ENCODE measurements around the gene CEMIP. TPM values are rescaled to one million over a fixed set of nuclear protein-coding genes. Genes with fewer than 3 reads are reported as not detected.
"Not testable (repeated sequence)": the region's sequence is repeated elsewhere in the genome, so short reads cannot be mapped to it uniquely, and the experiment has no call there.

The CEMIP gene
- total RNA-seq, 1 donor from 2014 or later = 5.9 TPM

DNA sequence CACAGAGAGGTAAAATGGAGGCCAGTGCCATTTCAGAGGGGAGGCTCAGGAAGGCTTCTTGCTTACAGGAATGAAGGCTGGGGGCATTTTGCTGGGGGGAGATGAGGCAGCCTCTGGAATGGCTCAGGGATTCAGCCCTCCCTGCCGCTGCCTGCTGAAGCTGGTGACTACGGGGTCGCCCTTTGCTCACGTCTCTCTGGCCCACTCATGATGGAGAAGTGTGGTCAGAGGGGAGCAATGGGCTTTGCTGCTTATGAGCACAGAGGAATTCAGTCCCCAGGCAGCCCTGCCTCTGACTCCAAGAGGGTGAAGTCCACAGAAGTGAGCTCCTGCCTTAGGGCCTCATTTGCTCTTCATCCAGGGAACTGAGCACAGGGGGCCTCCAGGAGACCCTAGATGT, 170.6 kb downstream of the CEMIP start:
- DNase-seq (ENCODE audit: low spot score) = peak; percentile 65

DNA sequence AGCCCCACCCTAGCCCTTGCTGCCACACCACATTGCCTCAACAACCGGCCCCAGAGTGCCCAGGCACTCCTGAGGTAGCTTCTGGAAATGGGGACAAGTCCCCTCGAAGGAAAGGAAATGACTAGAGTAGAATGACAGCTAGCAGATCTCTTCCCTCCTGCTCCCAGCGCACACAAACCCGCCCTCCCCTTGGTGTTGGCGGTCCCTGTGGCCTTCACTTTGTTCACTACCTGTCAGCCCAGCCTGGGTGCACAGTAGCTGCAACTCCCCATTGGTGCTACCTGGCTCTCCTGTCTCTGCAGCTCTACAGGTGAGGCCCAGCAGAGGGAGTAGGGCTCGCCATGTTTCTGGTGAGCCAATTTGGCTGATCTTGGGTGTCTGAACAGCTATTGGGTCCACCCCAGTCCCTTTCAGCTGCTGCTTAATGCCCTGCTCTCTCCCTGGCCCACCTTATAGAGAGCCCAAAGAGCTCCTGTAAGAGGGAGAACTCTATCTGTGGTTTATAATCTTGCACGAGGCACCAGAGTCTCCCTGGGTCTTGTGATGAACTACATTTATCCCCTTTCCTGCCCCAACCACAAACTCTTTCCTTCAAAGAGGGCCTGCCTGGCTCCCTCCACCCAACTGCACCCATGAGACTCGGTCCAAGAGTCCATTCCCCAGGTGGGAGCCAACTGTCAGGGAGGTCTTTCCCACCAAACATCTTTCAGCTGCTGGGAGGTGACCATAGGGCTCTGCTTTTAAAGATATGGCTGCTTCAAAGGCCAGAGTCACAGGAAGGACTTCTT, 171.3 kb downstream of the CEMIP start:
- DNase-seq (ENCODE audit: low spot score) = peak; percentile 22

DNA sequence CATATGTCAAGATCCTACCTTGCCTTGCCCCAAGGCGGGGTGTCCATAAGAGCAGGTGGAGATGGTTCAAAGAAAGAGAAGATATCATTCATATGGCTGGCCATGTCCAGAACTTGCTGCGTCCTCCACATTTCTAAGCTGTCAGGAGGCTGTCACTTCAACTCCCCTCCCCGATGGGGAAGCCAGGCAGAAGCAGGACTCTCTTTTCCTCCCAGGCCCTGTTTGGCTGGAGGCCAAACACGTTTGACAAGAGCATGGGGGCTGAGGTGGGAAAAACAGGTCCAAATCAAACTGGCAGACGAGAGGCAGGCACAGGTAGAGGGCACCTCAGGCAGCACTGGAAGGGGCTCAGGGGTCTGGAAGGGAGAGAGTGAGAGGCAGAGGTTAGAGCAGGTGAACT, 172.8 kb downstream of the CEMIP start:
- peak; percentile 74 for DNase-seq (ENCODE audit: low spot score)

DNA sequence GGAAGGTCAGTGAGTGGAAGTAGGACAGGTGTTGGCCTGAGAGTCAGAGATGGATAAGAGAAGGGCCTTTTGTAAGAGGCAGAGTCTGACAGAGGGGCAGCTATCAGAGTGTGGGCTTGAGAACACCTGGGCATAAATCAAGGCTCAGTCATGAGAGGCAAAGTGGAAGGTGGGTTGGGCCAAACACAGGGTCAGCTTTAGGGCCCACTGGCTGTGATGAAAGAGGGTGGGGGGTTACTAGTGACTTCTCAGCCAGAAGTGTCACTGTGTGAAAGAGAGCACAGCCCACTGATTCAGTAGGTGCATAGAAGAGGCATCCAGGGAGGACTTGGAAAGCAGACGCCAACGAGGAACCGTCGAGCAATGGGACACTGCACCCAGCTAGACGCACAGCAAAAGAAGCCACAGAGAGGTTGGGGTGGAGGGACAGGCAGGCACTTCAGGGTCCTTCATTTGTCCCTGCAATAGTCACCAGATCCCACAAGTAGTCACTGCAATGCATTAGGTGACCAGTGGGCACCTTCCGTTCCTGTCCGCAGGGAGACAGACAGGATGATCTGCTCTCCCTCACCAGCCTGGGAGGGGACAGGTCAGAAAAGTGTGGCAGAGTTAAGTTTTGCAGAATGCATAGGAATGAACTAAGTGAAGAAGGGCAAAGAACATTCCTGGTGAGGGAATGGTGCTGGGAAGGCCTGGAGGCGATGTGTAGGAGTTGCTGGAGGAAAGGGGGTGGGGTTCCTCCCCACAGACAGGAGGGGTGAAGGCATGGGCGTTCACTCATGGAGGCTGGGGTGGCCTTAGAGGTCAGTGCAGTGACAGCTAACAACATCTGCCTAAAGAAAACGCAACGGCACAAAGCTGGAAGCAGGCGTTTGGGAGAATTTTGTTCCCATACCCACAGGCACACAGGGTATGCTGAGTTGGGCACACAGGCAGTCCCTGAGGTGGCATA, 174.1 kb downstream of the CEMIP start:
- peak; percentile 68 for DNase-seq (ENCODE audit: low spot score)

DNA sequence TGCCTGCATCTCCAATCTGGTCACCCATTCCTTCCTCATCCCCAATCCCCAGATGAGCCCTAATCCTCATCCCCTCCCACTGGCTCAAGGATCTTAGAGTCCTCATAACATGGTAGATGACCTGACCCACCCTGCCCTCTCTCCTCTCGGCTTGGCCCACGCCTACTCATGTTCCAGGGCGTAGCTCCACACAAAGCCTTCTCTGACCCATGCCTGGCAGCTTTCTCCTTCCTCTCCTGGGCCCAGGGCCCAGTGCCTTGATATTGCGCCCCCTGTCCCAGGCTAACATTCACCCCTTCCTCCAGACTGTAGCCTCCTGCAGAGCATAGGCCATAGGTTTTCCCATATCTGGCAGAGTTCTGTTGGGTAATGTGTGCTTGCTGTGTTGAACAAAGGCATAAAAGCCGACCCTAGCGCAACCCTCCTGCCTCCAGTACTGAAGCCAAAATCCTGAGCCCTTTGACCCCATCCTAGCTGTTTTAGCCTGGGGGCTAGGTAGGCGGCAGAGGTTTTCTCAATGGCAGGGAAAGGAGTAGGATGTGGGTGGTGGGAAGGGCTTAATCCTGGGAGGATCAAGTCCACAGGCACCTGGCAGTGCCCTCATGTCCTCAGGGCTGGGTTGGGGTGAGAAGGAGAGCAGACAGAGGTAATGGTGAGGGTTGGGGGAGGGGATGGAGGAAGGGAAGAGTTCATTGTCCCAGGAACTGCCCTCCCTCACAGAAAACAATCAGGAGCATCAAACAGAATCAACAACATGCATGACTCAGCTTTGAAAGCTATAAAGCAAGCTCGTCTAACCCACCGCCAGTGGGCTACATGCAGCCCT, 175.0 kb downstream of the CEMIP start:
- DNase-seq (ENCODE audit: low spot score) = peak; percentile 41

DNA sequence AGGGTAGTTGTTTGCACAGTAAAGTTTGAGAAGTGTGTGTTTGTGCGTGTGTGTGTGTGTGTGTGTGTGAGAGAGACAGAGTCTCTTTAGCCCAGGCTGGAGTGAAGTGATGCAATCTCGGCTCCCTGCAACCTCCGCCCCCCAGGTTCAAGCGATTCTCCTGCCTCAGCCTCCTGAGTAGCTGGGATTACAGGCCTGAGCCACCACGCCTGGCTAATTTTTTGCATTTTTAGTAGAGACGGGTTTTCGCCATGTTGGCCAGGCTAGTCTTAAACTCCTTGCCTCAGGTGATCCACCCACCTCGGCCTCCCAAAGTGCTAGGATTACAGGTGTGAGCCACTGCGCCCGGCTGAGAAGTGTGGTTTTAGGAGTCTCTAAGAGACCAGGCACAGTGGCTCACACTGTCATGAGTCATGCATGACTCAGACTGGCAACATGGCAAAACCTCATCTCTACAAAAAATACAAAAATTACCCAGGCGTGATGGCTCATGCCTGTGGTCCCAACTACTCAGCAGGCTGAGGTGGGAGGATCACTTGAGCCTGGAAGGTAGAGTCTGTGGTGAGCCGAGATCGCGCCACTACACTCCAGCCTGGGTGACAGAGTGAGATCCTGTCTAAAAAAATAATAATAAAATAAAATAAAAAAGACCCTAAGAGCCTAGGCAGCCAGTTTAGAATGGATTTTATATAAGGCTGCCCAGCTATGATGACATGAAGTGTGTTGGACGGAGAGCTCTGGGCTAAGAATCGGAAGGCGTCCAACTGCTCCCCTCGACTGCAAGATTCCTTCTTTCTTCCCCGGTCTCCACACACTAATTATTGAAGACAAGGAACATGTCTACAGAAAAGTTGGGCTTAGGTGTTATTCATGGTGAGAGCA, 176.6 kb downstream of the CEMIP start:
- DNase-seq (ENCODE audit: low spot score) = not testable (repeated sequence)

DNA sequence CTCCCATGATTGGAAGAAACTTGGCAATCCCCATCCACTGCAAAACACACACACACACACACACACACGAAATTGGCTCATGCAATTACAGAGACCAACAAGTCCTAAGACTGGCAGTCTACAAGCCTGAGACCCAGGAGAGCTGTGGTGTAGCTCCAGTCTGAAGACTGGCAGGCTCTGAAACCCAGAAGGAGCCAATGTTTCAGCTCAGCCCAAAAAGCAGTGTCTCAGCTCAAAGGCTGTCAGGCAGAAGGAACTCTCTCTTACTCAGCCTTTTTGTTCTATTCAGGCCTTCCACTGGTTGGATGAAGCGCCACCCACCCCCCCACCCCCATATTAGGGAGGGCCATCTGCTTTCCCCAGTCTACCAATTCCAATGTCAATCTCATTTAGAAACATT, 178.4 kb downstream of the CEMIP start:
- no peak for DNase-seq (ENCODE audit: low spot score)

DNA sequence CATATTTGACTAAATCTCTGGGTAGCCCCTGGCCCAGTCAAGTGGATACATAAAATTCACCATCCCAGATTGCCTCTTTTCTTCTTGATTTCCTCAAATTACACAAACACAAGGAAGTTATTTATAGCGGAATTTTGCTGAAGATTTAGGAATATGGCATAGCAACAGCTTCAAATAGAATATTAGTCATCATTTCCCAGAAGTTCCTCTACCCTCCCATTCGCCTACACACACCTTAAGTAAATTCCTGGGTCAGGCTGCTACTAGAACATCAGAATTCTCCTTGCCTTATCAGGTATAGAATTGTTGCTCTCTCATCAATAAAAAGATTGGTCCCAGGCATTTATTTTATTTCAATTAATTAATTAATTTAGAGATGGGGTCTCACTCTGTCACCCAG, 178.8 kb downstream of the CEMIP start:
- no peak for DNase-seq (ENCODE audit: low spot score)

DNA sequence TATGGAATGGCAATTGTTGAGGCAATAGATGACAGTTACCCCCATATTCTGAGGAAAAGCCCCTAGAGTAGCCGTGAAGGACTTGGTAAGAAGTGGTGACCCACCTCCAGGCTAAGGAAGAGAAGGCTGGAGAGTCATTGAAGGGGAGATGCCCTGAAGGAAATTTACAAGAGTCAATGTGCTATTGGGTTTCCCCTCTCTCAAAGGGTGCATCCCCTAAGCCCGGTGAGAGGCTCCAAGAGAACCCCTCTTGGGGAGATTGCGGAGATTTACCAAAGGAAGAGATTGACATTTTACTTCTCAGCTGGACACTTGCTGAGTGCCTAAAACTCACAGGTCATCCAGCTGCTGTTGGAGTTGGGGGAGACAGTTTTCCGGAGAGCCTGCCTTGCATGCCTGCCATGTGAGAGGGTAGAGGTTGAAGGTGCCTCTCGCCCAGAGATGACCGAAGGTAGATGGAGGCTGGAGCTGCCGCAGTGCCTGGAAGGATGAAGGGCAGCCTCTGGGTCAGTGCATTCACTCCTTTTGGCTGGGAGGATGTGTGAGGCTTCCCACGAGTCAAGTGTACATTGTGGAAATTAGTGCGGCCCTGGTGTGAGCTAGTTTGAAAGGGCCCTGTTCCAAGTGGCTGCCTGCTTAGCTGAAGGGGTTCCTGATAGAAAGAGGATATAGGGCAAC, 179.8 kb downstream of the CEMIP start:
- DNase-seq (ENCODE audit: low spot score) = peak; percentile 71

DNA sequence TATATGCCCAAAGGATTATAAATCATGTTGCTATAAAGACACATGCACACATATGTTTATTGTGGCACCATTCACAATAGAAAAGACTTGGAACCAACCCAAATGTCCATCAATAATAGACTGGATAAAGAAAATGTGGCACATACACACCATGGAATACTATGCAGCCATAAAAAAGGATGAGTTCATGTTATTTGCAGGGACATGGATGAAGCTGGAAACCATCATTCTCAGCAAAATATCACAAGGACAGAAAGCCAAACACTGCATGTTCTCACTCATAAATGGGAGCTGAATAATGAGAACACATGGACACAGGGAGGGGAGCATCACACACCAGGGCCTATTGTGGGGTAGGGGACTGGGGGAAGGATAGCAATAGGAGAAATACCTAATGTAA, 186.3 kb downstream of the CEMIP start:
- not testable (repeated sequence) for DNase-seq (ENCODE audit: low spot score)

DNA sequence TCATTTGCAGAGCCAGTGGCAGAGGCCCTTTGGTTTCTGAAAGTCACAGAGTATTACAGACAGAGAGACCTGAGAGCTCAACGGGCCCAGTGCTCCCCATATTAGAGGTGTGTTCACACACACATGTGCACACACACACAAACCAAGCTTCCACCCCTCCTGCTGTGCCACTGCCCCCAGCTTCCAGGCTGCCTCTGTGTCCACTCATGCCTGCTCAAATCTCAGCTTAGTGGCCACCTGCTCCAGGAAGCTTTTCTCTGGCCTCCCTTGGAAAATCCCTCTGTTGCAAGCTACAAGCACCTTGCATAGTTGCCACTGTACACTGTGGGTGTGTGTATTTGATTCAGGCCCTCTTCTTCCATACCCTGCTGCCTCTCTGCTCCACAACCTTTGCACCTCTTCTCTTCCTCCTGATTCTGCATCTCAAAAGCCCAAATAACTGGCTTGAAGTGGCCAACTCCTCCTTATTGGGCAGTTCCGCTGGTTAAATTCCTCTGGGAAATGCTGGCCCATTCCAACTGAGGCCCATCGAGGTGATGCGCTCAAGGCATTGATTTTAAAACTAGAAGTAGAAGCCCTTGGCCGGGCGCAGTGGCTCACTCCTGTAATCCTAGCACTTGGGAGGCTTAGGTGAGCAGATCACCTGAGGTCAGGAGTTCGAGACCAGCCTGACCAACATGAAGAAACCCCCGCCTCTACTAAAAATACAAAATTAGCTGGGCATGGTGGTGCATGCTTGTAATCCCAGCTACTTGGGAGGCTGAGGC, 187.4 kb downstream of the CEMIP start:
- DNase-seq (ENCODE audit: low spot score) = no peak

DNA sequence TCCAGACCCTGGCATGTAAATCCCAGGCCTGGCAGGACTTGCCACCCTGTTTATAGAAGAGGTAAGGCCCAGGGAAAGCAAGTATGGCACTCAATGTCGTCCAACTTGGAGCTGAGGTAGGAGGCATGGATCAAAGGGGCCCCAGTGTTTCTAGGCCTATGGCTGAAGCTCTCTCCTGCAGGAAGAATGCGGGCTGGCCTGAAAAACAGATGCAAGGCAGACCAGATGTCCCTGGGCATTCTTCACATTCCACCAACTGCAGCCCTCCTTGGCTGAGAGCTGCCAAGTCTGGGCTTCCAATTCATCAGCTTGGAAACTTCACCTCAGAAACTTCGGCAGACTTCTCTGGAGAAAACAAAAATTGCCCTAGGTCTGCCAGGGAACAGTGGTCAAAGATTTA, 188.3 kb downstream of the CEMIP start:
- DNase-seq (ENCODE audit: low spot score) = no peak

DNA sequence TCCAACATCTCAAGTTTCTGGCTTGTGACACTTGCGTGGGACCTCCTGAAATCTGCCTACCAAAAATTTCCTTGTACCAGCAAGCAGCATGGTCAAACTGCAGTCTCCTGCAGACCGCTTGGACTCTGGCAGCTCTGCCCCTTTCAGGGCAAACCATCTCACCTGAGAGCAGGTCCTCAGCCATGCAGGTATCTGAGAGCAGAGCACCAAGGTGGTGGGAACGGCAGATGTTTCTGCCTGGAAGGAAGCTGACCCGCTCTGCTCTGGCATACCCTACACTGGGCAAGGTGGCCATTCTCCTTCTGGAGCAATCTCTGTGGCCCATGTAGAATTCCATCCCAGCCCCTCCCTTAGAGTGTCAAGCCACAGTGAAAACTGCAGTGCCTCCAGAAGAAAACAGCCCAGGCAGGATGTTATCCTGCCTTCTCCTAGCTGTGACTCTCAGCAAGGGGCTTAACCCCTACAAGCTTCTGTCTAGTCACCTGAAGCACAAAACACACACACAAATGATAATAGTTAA, 188.9 kb downstream of the CEMIP start:
- DNase-seq (ENCODE audit: low spot score) = no peak

DNA sequence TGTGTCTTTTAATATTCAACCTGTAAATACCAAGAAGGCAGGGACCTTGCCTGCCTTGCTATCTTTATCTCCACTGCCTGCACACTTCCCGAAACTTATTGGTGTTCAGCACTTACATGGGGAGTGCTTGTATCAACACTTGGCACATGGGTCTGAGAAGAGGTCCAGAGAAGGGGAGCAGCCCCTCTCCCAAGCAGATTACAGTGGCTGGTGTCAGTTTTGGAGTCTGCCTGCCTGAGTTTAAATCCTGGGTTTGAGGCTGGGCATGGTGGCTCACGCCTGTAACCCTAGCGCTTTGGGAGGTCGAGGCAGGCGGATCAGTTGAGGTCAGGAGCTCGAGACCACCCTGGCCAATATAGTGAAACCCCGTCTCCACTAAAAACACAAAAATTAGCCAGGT, 190.1 kb downstream of the CEMIP start:
- no peak for DNase-seq (ENCODE audit: low spot score)

DNA sequence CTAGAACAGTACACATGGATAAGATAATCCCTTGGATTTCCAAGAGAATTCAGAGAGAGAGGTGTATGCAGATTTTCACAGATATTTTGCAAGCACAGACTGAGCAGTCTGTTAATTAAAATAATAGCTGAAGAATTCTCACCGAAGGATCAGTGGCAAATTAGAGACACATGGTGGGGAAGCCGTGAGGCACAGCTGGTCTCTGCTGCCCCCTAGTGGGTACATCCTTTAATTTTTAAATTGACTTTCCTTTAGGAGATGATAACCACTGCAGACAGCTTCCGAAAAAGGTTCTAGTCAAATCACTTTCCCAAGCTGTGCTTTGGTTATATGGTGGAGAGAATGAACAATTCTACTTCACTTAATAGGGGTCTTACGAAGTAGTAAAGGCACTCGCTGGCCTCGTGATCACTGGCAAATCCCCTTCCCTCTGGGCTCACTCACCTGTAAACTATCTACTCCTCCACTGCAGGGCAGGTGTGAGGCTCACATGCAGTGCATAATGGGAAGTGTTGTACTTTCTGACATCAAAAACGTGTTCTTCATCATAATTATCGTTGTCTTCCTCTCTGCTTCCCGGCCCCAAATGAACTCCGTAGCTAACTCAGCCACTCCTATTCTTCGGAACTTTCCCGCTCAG, 191.0 kb downstream of the CEMIP start:
- no peak for DNase-seq (ENCODE audit: low spot score)

DNA sequence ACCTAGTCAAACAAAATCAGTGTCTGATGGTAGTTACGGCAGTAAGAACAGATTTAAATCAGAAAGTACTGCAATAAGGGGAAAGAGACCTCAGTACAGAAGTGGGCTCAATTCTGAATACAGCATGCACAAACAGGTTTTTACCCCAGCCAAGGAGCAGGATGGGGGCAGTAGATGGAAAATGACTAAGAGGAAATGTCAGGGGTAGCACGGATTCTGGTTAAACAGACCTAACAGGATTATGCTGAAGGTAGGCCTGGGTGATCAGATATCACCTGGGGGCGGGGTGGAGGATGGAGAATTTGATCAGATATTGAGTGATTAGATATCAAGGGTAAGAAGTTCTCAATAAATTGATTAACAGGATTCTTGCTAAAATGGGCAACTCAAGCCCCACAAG, 191.5 kb downstream of the CEMIP start:
- no peak for DNase-seq (ENCODE audit: low spot score)

DNA sequence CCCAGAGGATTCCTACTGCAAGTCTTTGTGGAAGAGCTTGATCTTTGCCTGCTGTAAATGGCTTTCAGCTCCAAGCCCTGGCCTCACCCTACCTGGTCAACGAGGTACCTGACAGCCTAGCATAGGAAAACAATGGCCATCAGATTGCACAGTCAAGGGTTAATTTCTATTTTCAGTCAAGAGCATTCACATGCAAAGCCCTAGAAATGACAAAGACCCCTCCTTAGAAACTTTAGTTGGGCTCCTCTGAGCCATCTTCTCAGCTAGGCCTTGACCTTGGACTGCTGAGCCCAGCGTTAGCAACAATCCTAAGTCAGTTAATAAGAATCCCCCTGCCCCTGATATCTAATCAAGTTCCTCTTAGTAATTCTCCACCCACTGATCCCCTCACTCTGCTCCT, 192.0 kb downstream of the CEMIP start:
- no peak for DNase-seq (ENCODE audit: low spot score)

DNA sequence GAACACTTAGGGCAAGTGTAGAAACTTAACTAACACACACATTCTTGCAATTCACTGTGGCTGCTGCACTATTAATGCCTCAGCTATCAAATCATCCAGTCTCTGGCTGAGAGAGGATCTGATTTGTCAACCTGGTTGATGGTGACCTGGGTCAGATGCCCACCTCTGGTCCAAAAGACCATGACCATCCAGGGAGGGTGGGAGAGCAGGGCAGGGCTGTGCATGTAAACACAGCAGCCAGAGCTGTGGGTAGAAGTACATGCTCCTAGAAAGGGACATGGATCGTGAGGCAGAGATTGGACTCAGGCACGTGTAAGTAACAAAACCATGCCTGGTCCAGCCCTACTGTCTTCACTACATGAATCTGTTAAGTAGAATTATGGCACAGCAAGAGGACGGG, 193.1 kb downstream of the CEMIP start:
- DNase-seq (ENCODE audit: low spot score) = no peak
